ENCODE results near the gene CYP4F3. TPM values are rescaled to one million over a fixed set of nuclear protein-coding genes. Genes with fewer than 3 reads are reported as not detected.
"Not testable (repeated sequence)": the region's sequence is repeated elsewhere in the genome, so short reads cannot be mapped to it uniquely, and the experiment has no call there.

CYP4F3 gene
- total RNA-seq, 1 donor from 2014 or later: not detected

DNA sequence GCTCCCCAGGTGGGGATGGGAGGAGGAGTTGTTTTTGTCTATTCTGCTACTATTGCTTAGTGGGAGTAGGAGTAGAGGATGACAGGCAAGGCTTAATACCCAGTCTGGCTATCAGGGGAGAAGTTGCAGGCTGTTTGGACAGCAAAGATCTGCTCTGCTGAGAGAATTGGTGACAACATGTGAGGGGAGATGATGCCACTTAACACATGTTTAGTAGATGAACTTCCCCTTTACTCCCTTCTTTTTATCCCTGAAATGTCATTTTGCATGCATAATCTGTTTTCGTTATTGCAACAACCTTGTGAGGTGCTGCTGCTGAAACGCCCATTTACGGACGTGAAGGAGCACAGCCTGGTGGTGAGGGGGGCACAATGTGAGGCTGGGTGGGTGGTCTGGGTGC is 29.2 kb downstream of the CYP4F3 start:
- no peak for DNase-seq (ENCODE audit: low read depth in 2 of 2)

DNA sequence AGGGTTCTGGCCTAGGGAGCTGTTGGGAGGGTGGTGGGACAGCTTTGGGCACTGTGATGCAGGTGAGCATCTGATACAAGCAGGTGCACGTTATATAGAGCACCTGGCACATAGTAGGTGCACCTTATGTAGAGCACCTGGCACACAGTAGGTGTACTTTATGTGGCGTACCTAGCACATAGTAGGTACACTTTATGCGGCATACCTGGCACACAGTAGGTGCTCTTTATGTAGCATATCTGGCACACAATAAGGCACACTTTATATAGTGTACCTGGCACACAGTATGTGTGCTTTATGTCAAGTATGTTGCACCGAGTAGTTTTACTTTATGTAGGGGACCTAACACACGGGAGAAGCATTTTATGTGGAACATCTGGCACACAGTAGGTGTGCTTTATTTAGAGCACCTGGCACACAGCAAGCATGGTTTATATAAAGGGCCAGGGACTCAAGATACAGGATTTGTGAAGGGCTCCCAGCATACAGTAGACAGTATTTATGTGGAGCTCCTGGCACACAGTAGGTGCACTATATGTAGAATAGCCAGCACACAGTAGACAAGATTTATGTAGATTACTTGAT is 30.6 kb downstream of the CYP4F3 start:
- DNase-seq (ENCODE audit: low read depth in 2 of 2): no peak

DNA sequence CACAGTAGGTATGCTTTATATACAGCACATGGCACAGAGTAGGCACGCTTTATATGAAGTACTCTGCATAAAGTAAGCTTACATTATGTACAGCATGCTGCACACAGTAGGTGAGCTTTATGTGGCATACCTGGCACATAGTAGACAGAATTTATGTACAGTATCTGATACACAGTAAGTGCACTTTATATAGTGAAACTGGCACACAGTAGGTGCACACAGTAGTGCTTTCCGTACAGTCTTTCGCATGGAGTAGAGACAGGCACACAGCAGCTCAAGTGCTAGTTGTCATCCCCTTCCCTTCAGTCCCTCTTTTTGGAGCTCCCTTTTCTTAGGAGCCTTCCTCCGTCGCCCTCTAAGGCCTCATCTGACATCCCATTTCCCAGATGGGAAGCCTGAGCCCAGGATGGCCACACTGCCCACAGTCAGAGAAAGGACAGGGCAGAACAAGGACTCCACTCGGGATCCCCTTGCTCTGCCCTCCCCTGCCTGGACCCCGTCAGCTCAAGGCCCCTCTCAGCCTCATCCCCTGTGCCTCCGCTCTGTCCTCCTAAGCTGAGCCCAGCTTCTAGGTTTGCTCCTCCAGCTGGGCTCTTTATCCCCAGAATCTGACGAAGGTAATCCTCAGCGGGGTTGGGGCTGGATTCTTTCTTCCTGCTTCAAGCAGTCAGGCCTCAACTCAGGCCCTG is 31.3 kb downstream of the CYP4F3 start:
- no peak for DNase-seq (ENCODE audit: low read depth in 2 of 2)

DNA sequence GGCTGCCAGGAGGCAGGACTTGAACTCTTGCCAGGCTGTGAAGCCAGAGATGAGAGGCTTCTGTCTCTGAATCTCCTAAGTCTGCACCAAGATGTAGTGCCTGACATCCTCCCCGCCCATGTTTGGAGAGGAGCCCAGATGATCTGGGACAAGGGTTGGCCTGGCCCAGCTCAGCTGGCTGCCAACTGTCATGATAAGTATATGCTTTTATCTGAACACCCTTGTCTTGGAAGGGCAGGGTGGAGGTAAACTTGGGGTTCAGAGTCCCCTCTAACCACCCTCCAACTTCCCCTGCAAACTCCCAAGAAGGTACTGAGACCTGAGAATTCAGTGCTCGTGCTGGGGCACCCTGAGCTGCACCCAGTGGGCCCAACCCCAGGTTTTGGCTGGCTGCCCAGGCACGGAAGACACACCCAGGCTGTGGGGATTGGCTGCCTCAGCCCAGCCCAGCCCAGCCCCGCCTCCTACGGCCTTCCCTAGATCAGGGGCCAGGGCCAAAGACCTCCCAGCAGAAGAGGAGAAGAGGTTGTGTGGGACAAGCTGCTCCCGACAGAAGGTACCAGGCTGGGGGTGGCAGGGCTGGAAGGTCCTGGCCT is 32.0 kb downstream of the CYP4F3 start, which contains the start of gene CYP4F12:
TSS of gene CYP4F12 (plus strand) at position 508 of the 596 bp plus-strand sequence. CDS start 443 bp downstream, outside the sequence.
- DNase-seq (ENCODE audit: low read depth in 2 of 2): no peak

DNA sequence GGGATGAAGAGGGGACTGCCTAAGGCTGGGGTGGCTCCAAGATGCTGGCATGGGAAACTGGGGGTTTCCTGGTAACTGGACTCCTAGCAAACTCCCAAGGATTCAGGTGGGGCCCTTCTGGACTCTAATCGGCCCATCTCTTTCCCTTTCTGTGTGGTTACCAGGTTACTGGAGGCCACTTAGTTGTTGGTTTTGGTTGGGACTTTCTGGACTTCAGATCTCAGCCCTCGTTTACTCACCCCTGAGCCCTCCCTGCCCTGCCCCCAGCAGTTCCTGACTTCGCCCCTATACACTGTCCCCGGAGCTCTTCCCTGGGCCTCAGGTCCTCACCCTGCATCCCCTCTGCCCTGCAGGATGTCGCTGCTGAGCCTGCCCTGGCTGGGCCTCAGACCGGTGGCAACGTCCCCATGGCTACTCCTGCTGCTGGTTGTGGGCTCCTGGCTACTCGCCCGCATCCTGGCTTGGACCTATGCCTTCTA is 32.5 kb downstream of the CYP4F3 start:
- DNase-seq (ENCODE audit: low read depth in 2 of 2): no peak

DNA sequence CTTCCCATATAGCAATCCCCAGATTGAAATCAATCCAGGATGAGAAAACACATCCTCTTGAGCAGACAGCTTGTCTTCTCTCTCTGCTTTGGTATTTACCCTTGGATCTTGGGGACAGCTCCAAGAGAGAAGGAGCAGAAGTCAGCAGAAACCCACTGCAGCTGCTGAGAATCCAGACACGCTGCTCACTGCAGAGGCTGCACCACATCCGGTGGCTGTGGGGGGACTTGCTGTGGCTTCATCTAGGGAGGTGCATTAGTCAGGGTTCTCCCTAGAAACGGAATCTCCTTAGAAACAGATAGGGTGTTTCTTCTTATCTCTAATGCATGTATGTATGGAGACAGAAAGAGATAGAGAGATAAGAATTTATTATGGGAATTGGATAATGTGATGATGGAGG is 34.9 kb downstream of the CYP4F3 start:
- no peak for DNase-seq (ENCODE audit: low read depth in 2 of 2)

DNA sequence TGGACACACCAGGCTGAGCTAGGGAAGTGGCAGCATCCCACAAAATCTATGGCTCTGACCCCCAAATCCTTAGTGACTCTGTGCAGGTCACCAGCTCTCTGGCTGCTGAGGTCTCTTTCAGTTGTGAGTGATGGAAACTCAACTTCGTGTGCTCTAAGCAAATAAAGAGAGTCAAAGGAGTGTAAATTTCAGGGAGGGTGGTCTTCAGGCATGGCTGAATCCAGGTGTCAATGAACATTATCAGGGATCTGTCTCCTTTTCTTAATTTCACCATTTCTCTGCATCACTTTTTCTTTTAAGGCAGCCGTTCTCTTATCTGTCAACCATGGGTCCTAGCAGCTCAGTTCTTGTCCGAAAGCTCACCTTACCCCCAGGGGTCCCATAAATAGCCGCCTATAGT is 38.4 kb downstream of the CYP4F3 start:
- no peak for DNase-seq (ENCODE audit: low read depth in 2 of 2)

DNA sequence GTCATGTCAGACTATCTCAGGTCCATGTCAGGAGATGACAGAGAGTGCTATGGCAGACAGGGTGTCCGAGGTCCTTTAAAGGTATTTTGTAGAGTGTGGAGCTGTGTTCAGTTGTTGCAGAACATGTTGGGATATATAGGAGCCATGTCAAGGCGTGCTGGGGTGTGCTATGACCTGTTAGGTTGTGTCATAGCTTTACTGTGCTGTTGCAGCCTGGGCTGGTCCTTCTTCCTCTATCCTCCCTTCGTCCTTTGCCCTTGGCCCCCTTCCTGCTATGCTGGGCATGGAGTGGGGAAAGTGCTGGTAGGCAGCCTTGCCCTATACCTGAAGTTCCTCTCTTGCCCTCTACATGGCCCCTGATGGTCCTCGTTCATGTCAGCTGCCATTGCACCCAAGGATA is 39.2 kb downstream of the CYP4F3 start:
- not testable (repeated sequence) for DNase-seq (ENCODE audit: low read depth in 2 of 2)

DNA sequence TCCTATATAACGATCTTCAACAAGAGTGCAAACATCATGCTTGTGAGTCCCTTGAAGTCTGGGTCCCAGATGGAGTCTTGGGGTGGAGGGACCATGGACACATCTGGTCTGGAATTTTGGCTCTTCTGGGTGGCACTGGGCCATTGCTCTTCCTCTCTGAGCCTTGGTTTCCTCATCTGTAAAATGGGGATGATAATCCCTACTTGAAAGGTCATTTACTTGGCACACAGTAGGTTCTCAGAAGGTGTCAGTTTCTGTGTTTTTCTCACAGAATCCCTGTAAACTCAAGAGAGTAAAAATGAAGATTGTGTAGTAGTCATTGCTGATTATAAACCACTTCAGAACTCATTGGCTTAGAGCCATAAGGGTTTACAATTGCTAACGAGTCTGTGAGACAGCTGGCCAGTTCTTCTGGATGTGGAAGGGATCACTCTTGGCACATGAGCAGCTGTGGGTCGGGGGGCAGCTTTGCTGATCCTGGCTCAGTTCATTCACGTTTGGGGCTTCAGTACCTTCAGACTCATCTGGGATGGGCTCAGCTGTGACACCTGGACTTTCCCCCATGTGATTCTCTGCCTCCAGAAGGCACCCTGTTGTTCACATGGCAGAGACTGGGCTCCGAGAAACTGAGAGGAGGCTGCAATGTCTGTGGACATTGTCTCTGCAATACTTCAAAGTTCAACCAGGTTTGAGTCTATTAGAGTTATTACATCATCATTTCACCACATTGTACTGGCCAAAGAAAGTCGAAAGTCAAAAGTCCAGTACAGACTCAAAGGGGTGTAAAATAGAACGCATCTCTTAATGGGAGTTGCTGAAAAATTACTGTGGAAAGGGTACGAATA is 40.0 kb downstream of the CYP4F3 start:
- DNase-seq (ENCODE audit: low read depth in 2 of 2): no peak

DNA sequence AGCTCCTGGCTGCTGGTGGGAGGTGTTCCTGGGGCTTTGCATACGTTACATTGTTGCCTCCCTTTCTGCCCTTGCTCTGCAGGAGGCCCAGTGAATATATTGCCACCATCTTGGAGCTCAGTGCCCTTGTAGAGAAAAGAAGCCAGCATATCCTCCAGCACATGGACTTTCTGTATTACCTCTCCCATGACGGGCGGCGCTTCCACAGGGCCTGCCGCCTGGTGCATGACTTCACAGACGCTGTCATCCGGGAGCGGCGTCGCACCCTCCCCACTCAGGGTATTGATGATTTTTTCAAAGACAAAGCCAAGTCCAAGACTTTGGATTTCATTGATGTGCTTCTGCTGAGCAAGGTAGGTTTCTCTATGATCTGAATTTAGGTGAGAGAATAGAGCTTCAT is 42.7 kb downstream of the CYP4F3 start:
- DNase-seq (ENCODE audit: low read depth in 2 of 2): no peak

DNA sequence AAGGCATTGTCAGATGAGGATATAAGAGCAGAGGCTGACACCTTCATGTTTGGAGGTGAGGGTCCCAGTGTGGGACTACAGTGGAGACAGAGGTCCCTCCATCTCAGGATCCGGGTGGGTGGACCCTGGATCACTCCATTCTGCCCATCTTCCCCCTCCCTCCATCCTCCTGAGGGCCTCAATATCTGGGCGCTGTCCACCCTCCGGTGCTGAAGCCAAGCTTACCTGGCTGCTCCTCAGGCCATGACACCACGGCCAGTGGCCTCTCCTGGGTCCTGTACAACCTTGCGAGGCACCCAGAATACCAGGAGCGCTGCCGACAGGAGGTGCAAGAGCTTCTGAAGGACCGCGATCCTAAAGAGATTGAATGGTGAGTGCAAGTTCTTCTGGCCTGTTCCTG is 44.1 kb downstream of the CYP4F3 start:
- no peak for DNase-seq (ENCODE audit: low read depth in 2 of 2)

DNA sequence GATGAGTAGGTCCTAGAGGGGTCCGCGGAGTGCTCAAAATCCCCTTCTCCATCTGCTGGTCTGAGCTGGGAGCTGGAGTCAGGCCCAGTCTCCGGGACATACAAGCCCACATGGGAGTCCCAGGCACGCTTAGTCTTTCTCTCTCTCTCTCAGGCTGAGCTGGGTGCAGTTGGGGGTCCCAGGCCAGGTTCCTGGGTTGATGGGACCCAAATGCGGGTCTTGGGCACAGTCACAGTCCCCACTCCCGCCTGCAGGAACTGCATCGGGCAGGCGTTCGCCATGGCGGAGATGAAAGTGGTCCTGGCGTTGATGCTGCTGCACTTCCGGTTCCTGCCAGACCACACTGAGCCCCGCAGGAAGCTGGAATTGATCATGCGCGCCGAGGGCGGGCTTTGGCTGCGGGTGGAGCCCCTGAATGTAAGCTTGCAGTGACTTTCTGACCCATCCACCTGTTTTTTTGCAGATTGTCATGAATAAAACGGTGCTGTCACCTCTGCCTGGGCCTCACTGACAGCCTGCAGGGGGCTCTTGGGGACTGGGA is 56.0 kb downstream of the CYP4F3 start:
- no peak for DNase-seq (ENCODE audit: low read depth in 2 of 2)

DNA sequence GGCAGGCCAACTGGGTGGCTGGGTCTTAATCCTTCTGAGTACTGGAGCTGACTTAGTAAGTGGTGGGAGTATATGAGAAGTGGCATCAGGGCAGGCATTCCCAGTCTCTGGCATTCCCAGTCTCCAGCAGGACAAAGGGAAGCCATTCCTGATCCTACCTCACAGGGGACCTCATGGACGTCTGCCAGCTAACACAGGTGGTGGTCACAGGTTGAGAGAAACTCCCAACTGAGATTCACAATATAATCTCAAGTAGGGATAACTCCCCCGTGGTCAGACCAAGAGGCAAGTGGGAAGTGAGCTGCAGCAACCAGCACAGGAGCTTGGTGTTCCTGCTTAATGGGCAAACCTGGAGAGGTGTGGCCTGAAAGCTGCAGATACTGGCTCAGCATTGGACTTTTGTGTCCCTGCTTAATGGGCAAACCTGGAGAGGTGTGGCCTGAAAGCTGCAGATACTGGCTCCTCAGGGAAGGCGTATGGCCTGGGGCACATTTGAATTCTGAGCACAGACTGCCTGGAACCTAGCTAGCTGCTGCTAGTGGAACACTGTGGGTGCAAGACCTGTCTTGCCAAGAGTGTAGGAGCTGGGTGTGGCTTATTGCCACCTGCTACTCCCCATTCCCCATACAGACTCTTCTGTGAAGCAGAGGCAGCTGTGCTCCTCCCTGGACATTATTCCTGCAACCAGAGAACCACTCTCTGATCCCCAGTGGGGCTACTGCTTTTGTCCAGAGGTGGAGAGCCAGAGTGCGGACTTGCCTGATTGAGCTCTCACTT is 61.2 kb downstream of the CYP4F3 start:
- no peak for DNase-seq (ENCODE audit: low read depth in 2 of 2)

DNA sequence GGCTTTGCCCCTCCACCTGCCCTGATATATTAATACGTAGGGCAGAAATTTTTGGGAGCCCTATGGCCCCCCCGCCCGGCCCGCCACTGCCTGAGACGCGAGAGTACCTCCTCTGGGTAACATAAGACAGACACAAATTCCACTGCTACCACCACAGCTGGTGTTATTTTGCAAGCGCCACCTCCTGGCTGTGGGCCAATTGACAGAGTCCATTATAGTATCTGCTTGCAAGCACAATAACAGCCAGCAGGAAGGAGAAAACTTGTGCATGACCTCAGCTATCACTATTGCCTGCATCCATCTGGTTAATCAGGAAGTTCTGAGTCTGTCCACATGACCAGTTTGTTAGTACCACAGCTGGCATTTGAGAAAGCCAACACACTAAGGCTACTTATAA is 61.8 kb downstream of the CYP4F3 start:
- DNase-seq (ENCODE audit: low read depth in 2 of 2): peak; percentile 82 to 83

Other genes starting within 250 kb of the CYP4F3 start
- gene AKAP8L, start 221.9 kb upstream of the CYP4F3 start, total RNA-seq: 28.8 and 39.9 TPM in 2 replicates
- 3.9 and 5.6 TPM in 2 replicates for gene WIZ, start 190.9 kb upstream of the CYP4F3 start, total RNA-seq
- 10.9 and 16.9 TPM in 2 replicates for gene RASAL3, start 176.4 kb upstream of the CYP4F3 start, total RNA-seq
- gene PGLYRP2, start 161.4 kb upstream of the CYP4F3 start, total RNA-seq: not detected in 2 replicates
- gene CYP4F22, start 132.4 kb upstream of the CYP4F3 start, total RNA-seq: not detected in 2 replicates
- gene CYP4F8, start 25.7 kb upstream of the CYP4F3 start, total RNA-seq: not detected in 2 replicates
- gene CYP4F12, start 32.2 kb downstream of the CYP4F3 start, total RNA-seq: not detected in 2 replicates
- gene OR10H2, start 87.1 kb downstream of the CYP4F3 start, total RNA-seq: not detected in 2 replicates
- gene OR10H3, start 97.1 kb downstream of the CYP4F3 start, total RNA-seq: not detected in 2 replicates
- gene OR10H5, start 146.8 kb downstream of the CYP4F3 start, total RNA-seq: not detected in 2 replicates
- not detected in 2 replicates for gene OR10H1, start 174.8 kb downstream of the CYP4F3 start, total RNA-seq